Neuronal stem cell (in vitro differentiated cells): Measurements from ENCODE around the gene KDM3B.

Experiments used
- DNase-seq: peaks from one replicate; pipeline ENCODE4 v3.0.0-alpha.2; 2013; ENCODE audit warnings: low spot score
- H2AFZ ChIP-seq: one replicate; pipeline ENCODE4 v1.6.1; 2013; ENCODE audit warnings: mild to moderate bottlenecking, low read length, inconsistent platforms
- H2AK5ac ChIP-seq: 2 replicates; pipeline ENCODE4 v1.6.1; 2013; ENCODE audit warnings: low read depth, mild to moderate bottlenecking, inconsistent platforms, low read length, moderate library complexity, mixed read lengths
- H2BK120ac ChIP-seq: 2 replicates; pipeline ENCODE4 v1.6.1; 2013; ENCODE audit warnings: low read depth, mild to moderate bottlenecking, inconsistent platforms, low read length, moderate library complexity, mixed read lengths
- H2BK12ac ChIP-seq: one replicate; pipeline ENCODE4 v1.6.1; 2013; ENCODE audit warnings: low read length, inconsistent platforms
- H2BK15ac ChIP-seq: 2 replicates; pipeline ENCODE4 v1.6.1; 2013; ENCODE audit warnings: mild to moderate bottlenecking, low read length, inconsistent platforms, mixed read lengths
- H2BK5ac ChIP-seq: one replicate; pipeline ENCODE4 v1.6.1; 2013; ENCODE audit warnings: inconsistent platforms, mild to moderate bottlenecking, low read length, moderate library complexity
- H3K14ac ChIP-seq: one replicate; pipeline ENCODE4 v1.6.1; 2013; ENCODE audit warnings: low read length, inconsistent platforms
- H3K18ac ChIP-seq: 2 replicates; pipeline ENCODE4 v1.6.1; 2013; ENCODE audit warnings: low read length, inconsistent platforms
- H3K23ac ChIP-seq: 2 replicates; pipeline ENCODE4 v1.6.1; 2013; ENCODE audit warnings: low read depth, mild to moderate bottlenecking, mixed read lengths, low read length, inconsistent platforms; ENCODE audit not compliant: poor library complexity
- H3K27ac ChIP-seq: replicated peaks from 3 replicates; pipeline ENCODE4 v1.5.1; 2013; ENCODE audit warnings: low read length, inconsistent platforms
- H3K27me3 ChIP-seq, 3 experiments: 2 replicates each; pipeline ENCODE4 v1.6.1; 2013; ENCODE audit warnings: low read length in 3 of 3, mild to moderate bottlenecking in 2 of 3, inconsistent platforms in 1 of 3, low read depth in 1 of 3, mixed read lengths in 1 of 3, moderate library complexity in 1 of 3; ENCODE audit not compliant: control insufficient read depth in 3 of 3, insufficient read depth in 3 of 3
- H3K36me3 ChIP-seq, 2 donors: replicated peaks in 1 of 2; 2 replicates each; pipeline ENCODE4 v1.6.1; 2013; ENCODE audit warnings: low read length in 2 of 2; ENCODE audit not compliant: control insufficient read depth in 2 of 2, insufficient read depth in 2 of 2
- H3K4ac ChIP-seq: 2 replicates; pipeline ENCODE4 v1.6.1; 2013; ENCODE audit warnings: inconsistent platforms, mild to moderate bottlenecking, low read length, moderate library complexity
- H3K4me1 ChIP-seq, 2 donors: 1 replicate in 1 of 2; 2 replicates in 1 of 2; pipeline ENCODE4 v1.6.1; 2013; ENCODE audit warnings: low read length in 2 of 2, low read depth in 1 of 2; ENCODE audit not compliant: control insufficient read depth in 2 of 2, insufficient read depth in 1 of 2
- H3K4me2 ChIP-seq: one replicate; pipeline ENCODE4 v1.6.1; 2013; ENCODE audit warnings: mild to moderate bottlenecking, low read length, inconsistent platforms; ENCODE audit not compliant: insufficient read depth, poor library complexity, severe bottlenecking
- H3K4me3 ChIP-seq, 2 donors: 2 replicates each; pipeline ENCODE4 v1.5.1; 2013; ENCODE audit warnings: low read length in 2 of 2, mild to moderate bottlenecking in 2 of 2, inconsistent platforms in 1 of 2, moderate library complexity in 1 of 2
- H3K79me1 ChIP-seq: one replicate; pipeline ENCODE4 v1.6.1; 2013; ENCODE audit warnings: low read depth, mild to moderate bottlenecking, inconsistent platforms, low read length, moderate library complexity
- H3K9ac ChIP-seq: one replicate; pipeline ENCODE4 v1.6.1; 2013; ENCODE audit warnings: mild to moderate bottlenecking, low read depth, low read length, inconsistent platforms; ENCODE audit not compliant: poor library complexity
- H3K9me3 ChIP-seq, 2 donors: replicated peaks in 1 of 2; 2 replicates each; pipeline versions ENCODE3 to v1.6.1; 2013; ENCODE audit warnings: low read length in 2 of 2, mild to moderate bottlenecking in 2 of 2, inconsistent platforms in 1 of 2, low read depth in 1 of 2, mixed read lengths in 1 of 2, moderate library complexity in 1 of 2; ENCODE audit not compliant: control insufficient read depth in 2 of 2, insufficient read depth in 1 of 2
- H4K8ac ChIP-seq: one replicate; pipeline ENCODE4 v1.6.1; 2013; ENCODE audit warnings: low read depth, mild to moderate bottlenecking, inconsistent platforms, low read length, moderate library complexity
- H4K91ac ChIP-seq: one replicate; pipeline ENCODE4 v1.6.1; 2013; ENCODE audit warnings: low read length, low read depth, mild to moderate bottlenecking, inconsistent platforms; ENCODE audit not compliant: poor library complexity
- WGBS, 2 donors: extraction: QIAGEN DNeasy Blood & Tissue Kit; methylation state at CpG; one replicate each; pipeline ENCODE4 v1.1.7; 2013; ENCODE audit warnings: missing lambda C conversion rate in 2 of 2, mixed read lengths in 1 of 2; ENCODE audit not compliant: insufficient read length in 2 of 2, insufficient replicate concordance in 1 of 2; ENCODE audit errors: extremely low coverage in 2 of 2; 5-methylcytosine and 5-hydroxymethylcytosine counted together

KDM3B gene

GRCh38 chr5:138360941-138361452 lies 8.5 kb downstream of the KDM3B start:
- no peak overlapping the region for H2BK5ac ChIP-seq
- H3K23ac ChIP-seq, result no peak overlapping the region
- no peak overlapping the region for H3K18ac ChIP-seq
- H2AK5ac ChIP-seq, result no peak overlapping the region
- peaks cover 0 to 18% of the 10 kb centered on the region in 2 donors for H3K36me3 ChIP-seq
- no peaks in the 10 kb centered on the region for H3K27me3 ChIP-seq
- no CpG with 5 or more reads among the region's 1 CpG for WGBS, 2 donors
- no peak overlapping the region for H3K4me3 ChIP-seq
- H2BK120ac ChIP-seq, result no peak overlapping the region
- H3K4me2 ChIP-seq, result no peak overlapping the region
- H3K9me3 ChIP-seq, result no peaks in the 10 kb centered on the region
- no peak overlapping the region for H3K27ac ChIP-seq
- H4K91ac ChIP-seq, result no peak overlapping the region
- H2AFZ ChIP-seq, result no peak overlapping the region
- peaks cover 1% of the 10 kb centered on the region for H3K79me1 ChIP-seq
- no peak overlapping the region for H2BK12ac ChIP-seq
- no peak overlapping the region for H3K14ac ChIP-seq
- peaks cover 0 to 3% of the 10 kb centered on the region in 2 donors for H3K4me1 ChIP-seq
- no peak overlapping the region for H4K8ac ChIP-seq
- no peak for DNase-seq
- no peak overlapping the region for H2BK15ac ChIP-seq
- no peak overlapping the region for H3K4ac ChIP-seq
- H3K9ac ChIP-seq, result no peak overlapping the region

GRCh38 chr5:138364576-138364975 lies 12.1 kb downstream of the KDM3B start:
- no peak overlapping the region for H4K91ac ChIP-seq
- no peak overlapping the region for H3K27ac ChIP-seq
- H2BK15ac ChIP-seq, result no peak overlapping the region
- no peak overlapping the region for H3K18ac ChIP-seq
- no peak overlapping the region for H3K4me2 ChIP-seq
- peaks cover 0 to 15% of the 10 kb centered on the region in 2 donors for H3K36me3 ChIP-seq
- H2AK5ac ChIP-seq, result no peak overlapping the region
- no peak overlapping the region for H2BK12ac ChIP-seq
- H3K4ac ChIP-seq, result no peak overlapping the region
- H2AFZ ChIP-seq, result no peak overlapping the region
- peaks cover 2% of the 10 kb centered on the region for H3K79me1 ChIP-seq
- H3K9ac ChIP-seq, result no peak overlapping the region
- H3K14ac ChIP-seq, result no peak overlapping the region
- no peak overlapping the region for H4K8ac ChIP-seq
- no peak overlapping the region for H2BK120ac ChIP-seq
- no peak overlapping the region for H3K4me3 ChIP-seq
- no peaks in the 10 kb centered on the region for H3K9me3 ChIP-seq
- H3K4me1 ChIP-seq, result peaks cover 0 to 4% of the 10 kb centered on the region in 2 donors
- no peaks in the 10 kb centered on the region for H3K27me3 ChIP-seq
- no CpG with 5 or more reads among the region's 1 CpG for WGBS, 2 donors
- no peak overlapping the region for H2BK5ac ChIP-seq
- no peak for DNase-seq
- H3K23ac ChIP-seq, result no peak overlapping the region

- Histone ChIP-seq H2AK5ac (no peak overlapping the region), H3K27ac (no peak overlapping the region), H3K9ac (no peak overlapping the region), H3K4me3 (no peak overlapping the region), H3K23ac (no peak overlapping the region), H3K4ac (no peak overlapping the region), H3K9me3 (no peaks in the 10 kb centered on the region), H2AFZ (no peak overlapping the region), H2BK12ac (no peak overlapping the region), H3K27me3 (no peaks in the 10 kb centered on the region), H2BK120ac (no peak overlapping the region), H3K79me1 (peaks cover 2% of the 10 kb centered on the region), H2BK15ac (no peak overlapping the region), H3K36me3 (peaks cover 0 to 17% of the 10 kb centered on the region in 2 donors), H3K14ac (no peak overlapping the region), H3K18ac (no peak overlapping the region), H3K4me1 (peaks cover 0 to 1% of the 10 kb centered on the region in 2 donors), H3K4me2 (no peak overlapping the region), H4K91ac (no peak overlapping the region), H4K8ac (no peak overlapping the region), H2BK5ac (no peak overlapping the region)
- no CpG with 5 or more reads among the region's 4 CpGs for WGBS, 2 donors
- no peak for DNase-seq
Measured at GRCh38 chr5:138366632-138367382, 14.3 kb downstream of the KDM3B start.

GRCh38 chr5:138369261-138369660 lies 16.8 kb downstream of the KDM3B start:
- H3K79me1 ChIP-seq, result peaks cover 2% of the 10 kb centered on the region
- H2BK12ac ChIP-seq, result no peak overlapping the region
- H3K36me3 ChIP-seq, result peaks cover 2 to 30% of the 10 kb centered on the region in 2 donors
- no peak overlapping the region for H3K23ac ChIP-seq
- no CpG with 5 or more reads among the region's 5 CpGs for WGBS, 2 donors
- DNase-seq, result no peak
- no peak overlapping the region for H3K9ac ChIP-seq
- no peak overlapping the region for H2AFZ ChIP-seq
- no peak overlapping the region for H2BK120ac ChIP-seq
- no peak overlapping the region for H3K4me3 ChIP-seq
- H3K4me1 ChIP-seq, result peaks cover 0 to 1% of the 10 kb centered on the region in 2 donors
- no peak overlapping the region for H3K4me2 ChIP-seq
- no peak overlapping the region for H2BK15ac ChIP-seq
- no peak overlapping the region for H2BK5ac ChIP-seq
- H2AK5ac ChIP-seq, result no peak overlapping the region
- H3K27me3 ChIP-seq, result no peaks in the 10 kb centered on the region
- no peak overlapping the region for H3K18ac ChIP-seq
- no peaks in the 10 kb centered on the region for H3K9me3 ChIP-seq
- no peak overlapping the region for H3K27ac ChIP-seq
- no peak overlapping the region for H4K8ac ChIP-seq
- H3K14ac ChIP-seq, result no peak overlapping the region
- no peak overlapping the region for H4K91ac ChIP-seq
- no peak overlapping the region for H3K4ac ChIP-seq
